Activated T-helper 1 cell treated with anti-CD3 and anti-CD28 coated beads, Interleukin-12 subunit alpha, Interleukin-12 subunit beta, Interleukin-2, Interleukin-4 antibody, amounts not matched to agents 30 ng/mL and 10 ng/mL and 1 ng/mL, durations not matched to agents 14 hours and 24 hours and 36 hours (primary cell): ENCODE measurements around the gene ELFN2. TPM values are rescaled to one million over a fixed set of nuclear protein-coding genes. Genes with fewer than 3 reads are reported as not detected.
A peak's percentile ranks its signal among the peaks of the same experiment; 100 is the strongest.
"Not testable (repeated sequence)": the region's sequence is repeated elsewhere in the genome, so short reads cannot be mapped to it uniquely, and the experiment has no call there.

ENCODE experiments used
- DNase-seq: peaks from one replicate; pipeline ENCODE4 v3.0.0; 2021; ENCODE audit warnings: low spot score
- H3K27ac Mint-ChIP-seq: one replicate; pipeline ENCODE4 v1.8.0; 2021; ENCODE audit warnings: mild to moderate bottlenecking, mixed read lengths
- H3K27me3 Mint-ChIP-seq: one replicate; pipeline ENCODE4 v1.8.0; 2022; ENCODE audit warnings: mild to moderate bottlenecking, moderate library complexity, mixed read lengths; ENCODE audit not compliant: insufficient read depth
- H3K36me3 Mint-ChIP-seq: one replicate; pipeline ENCODE4 v1.8.0; 2021; ENCODE audit warnings: low read depth, mixed read lengths
- H3K4me1 Mint-ChIP-seq: one replicate; pipeline ENCODE4 v1.8.0; 2021; ENCODE audit warnings: low read depth, mixed read lengths
- H3K4me3 Mint-ChIP-seq: one replicate; pipeline ENCODE4 v1.8.0; 2021; ENCODE audit warnings: mild to moderate bottlenecking, moderate library complexity, mixed read lengths
- H3K9me3 Mint-ChIP-seq: one replicate; pipeline ENCODE4 v1.8.0; 2021; ENCODE audit warnings: mixed read lengths
- intact Hi-C: fragments of 100-400 bp; cut with micrococcal nuclease; formaldehyde crosslinking; loops from one replicate; pipeline ENCODE4 v1.15.1; 2024
- total RNA-seq: library from RNA; stranded (reverse); gene quantifications from 2 replicates; pipeline ENCODE4 v1.2.3, GENCODE V29; 2022

The ELFN2 gene, protein sequence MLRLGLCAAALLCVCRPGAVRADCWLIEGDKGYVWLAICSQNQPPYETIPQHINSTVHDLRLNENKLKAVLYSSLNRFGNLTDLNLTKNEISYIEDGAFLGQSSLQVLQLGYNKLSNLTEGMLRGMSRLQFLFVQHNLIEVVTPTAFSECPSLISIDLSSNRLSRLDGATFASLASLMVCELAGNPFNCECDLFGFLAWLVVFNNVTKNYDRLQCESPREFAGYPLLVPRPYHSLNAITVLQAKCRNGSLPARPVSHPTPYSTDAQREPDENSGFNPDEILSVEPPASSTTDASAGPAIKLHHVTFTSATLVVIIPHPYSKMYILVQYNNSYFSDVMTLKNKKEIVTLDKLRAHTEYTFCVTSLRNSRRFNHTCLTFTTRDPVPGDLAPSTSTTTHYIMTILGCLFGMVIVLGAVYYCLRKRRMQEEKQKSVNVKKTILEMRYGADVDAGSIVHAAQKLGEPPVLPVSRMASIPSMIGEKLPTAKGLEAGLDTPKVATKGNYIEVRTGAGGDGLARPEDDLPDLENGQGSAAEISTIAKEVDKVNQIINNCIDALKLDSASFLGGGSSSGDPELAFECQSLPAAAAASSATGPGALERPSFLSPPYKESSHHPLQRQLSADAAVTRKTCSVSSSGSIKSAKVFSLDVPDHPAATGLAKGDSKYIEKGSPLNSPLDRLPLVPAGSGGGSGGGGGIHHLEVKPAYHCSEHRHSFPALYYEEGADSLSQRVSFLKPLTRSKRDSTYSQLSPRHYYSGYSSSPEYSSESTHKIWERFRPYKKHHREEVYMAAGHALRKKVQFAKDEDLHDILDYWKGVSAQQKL
- 0.05 and 0.08 TPM in 2 replicates for total RNA-seq

- Mint-ChIP-seq H3K36me3 (no peaks in the 10 kb centered on the region), H3K9me3 (peaks cover 5% of the 10 kb centered on the region), H3K4me3 (peak within 1 kb of the TSS; percentile 42), H3K27ac (no peak within 1 kb of the TSS), H3K4me1 (peaks cover 16% of the 10 kb centered on the region), H3K27me3 (peaks cover 41% of the 10 kb centered on the region)
- DNase-seq = no peak
- intact Hi-C loops = loop anchor here (5.0 kb wide), 1 partner anchor 95 kb away; no protein-coding TSS in a partner anchor
Measured at GRCh38 chr22:37427135-37427710, at the start of gene ELFN2. Gene ELFN2 (minus strand): TSS chr22:37427479. CDS start chr22:37375534, 51,945 bp downstream.

DNA sequence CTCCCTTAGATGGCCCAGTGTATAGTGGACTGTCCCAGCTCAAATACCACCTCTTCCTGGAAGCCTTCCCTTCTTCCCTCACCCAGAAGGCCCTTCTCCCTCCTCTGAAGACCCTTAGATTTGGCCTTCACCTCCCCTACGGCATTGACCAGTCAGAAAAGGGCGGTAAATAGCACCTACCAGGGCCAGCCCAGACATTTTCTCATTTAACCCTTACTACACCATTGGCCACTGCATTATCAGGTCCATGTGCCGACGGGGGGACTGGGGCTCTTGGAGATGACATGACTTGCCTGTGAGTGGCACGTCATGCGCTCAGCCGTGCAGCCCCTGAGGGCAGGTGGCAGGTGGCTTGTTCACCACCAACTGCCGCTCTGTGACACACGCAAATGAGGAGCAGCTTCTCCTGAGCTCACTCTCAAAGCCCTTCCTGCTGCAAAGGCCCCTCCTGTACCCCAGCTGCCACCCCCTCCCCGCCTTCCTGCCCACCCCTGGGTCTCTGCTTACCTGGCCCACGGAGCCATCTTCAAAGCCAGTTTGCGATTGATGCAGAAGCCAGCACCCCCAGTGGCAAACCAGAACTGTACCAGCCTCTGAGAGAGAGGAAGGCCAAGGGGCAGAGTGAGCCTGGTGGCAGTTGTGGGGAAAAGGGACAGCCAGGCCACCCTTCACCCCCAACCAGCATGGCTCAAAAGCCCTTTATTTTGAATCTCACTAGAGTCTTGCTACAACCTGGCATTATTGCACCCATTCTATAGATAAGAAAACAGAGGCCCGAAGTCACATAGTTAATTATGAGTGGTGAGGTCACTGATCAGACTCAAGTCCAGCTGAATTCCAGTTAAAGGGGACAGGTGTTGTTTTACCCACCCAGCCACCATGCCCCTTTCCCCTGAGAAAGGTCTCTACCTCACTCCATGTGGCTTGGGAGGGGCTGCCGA, 49.4 kb upstream of the ELFN2 start:
- Mint-ChIP-seq H3K4me1 (peaks cover 12% of the 10 kb centered on the region), H3K4me3 (no peak overlapping the region), H3K27ac (no peak overlapping the region), H3K9me3 (no peaks in the 10 kb centered on the region), H3K27me3 (no peaks in the 10 kb centered on the region), H3K36me3 (peaks cover 27% of the 10 kb centered on the region)
- no peak for DNase-seq
- intact Hi-C loops = no loop called here

GRCh38 chr22:37474447-37475090, 47.3 kb upstream of the ELFN2 start:
- peaks cover 31% of the 10 kb centered on the region for H3K36me3 Mint-ChIP-seq
- intact Hi-C loops = no loop called here

GRCh38 chr22:37473437-37473946, 46.2 kb upstream of the ELFN2 start:
- no peaks in the 10 kb centered on the region for H3K27me3 Mint-ChIP-seq
- no peak overlapping the region for H3K27ac Mint-ChIP-seq
- H3K4me1 Mint-ChIP-seq = peaks cover 5% of the 10 kb centered on the region
- no peak for DNase-seq
- intact Hi-C loops = no loop called here
- H3K4me3 Mint-ChIP-seq = no peak overlapping the region
- no peaks in the 10 kb centered on the region for H3K9me3 Mint-ChIP-seq
- peaks cover 31% of the 10 kb centered on the region for H3K36me3 Mint-ChIP-seq

More at GRCh38 chr22:37474447-37475090, 47.3 kb upstream of the ELFN2 start:
- H3K27me3 Mint-ChIP-seq = no peaks in the 10 kb centered on the region
- no peaks in the 10 kb centered on the region for H3K9me3 Mint-ChIP-seq
- peaks cover 5% of the 10 kb centered on the region for H3K4me1 Mint-ChIP-seq
- no peak overlapping the region for H3K4me3 Mint-ChIP-seq
- H3K27ac Mint-ChIP-seq = peak overlapping the region; percentile 29
- no peak for DNase-seq

GRCh38 chr22:37472418-37473006, 45.2 kb upstream of the ELFN2 start:
- Mint-ChIP-seq H3K4me3 (no peak overlapping the region), H3K27me3 (no peaks in the 10 kb centered on the region), H3K9me3 (no peaks in the 10 kb centered on the region), H3K27ac (no peak overlapping the region), H3K36me3 (peaks cover 31% of the 10 kb centered on the region), H3K4me1 (peaks cover 5% of the 10 kb centered on the region)
- intact Hi-C loops = no loop called here
- DNase-seq = no peak

DNA sequence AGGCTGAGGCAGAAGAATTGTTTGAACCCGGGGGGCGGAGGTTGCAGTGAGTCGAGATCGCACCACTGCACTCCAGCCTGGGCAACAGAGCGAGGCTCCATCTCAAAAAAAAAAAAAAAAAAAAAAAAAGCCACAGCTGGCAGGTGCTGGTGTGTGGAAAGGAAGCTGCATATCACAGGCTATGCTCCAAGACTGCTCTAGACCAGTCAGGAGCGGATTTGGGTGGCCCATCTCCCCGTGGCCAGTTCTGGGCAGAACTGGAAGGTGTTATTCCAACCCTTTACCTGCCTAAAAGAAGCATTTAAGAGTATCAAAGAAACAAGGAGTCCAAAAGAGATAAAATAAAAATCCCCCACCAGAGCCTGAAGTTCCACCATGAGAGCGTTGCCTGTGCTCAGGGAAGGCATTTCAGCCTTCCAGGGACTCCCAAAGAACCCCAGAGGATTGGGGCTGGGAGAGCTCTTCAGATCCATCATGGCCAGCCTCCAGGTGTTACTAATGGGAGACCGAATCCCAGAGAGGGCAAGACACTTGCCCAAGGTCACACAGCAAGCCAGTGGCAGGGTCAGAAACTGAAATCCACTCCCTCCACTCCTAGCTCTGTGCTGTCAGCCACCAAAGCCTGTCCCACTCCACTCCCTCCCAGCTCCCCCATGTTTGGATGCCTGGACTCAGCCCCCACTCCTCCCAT, 44.6 kb upstream of the ELFN2 start:
- Mint-ChIP-seq H3K36me3 (peaks cover 35% of the 10 kb centered on the region), H3K27me3 (no peaks in the 10 kb centered on the region), H3K27ac (peak overlapping the region; percentile 40), H3K4me1 (peaks cover 5% of the 10 kb centered on the region), H3K9me3 (no peaks in the 10 kb centered on the region), H3K4me3 (no peak overlapping the region)
- intact Hi-C loops = no loop called here
- no peak for DNase-seq

DNA sequence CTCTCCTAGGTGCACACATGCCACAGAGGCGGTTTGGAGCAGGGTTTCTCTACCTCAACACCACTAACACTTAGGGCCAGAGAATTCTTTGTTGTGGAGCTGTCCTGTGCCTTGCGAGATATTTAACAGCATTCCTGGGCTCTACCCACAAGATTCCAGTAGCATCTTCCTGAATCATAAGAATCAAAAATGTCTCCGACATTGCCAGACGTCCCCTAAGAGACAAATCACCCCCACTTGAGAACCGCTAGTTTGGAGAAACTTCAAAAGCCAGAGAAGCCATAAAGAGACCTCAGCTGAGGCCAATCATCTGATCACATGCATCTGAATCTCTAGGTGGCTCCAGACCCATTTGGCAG, 42.8 kb upstream of the ELFN2 start:
- H3K36me3 Mint-ChIP-seq = peaks cover 42% of the 10 kb centered on the region
- no peaks in the 10 kb centered on the region for H3K27me3 Mint-ChIP-seq
- DNase-seq = no peak
- peaks cover 5% of the 10 kb centered on the region for H3K4me1 Mint-ChIP-seq
- intact Hi-C loops = no loop called here
- H3K9me3 Mint-ChIP-seq = no peaks in the 10 kb centered on the region
- no peak overlapping the region for H3K27ac Mint-ChIP-seq
- no peak overlapping the region for H3K4me3 Mint-ChIP-seq

DNA sequence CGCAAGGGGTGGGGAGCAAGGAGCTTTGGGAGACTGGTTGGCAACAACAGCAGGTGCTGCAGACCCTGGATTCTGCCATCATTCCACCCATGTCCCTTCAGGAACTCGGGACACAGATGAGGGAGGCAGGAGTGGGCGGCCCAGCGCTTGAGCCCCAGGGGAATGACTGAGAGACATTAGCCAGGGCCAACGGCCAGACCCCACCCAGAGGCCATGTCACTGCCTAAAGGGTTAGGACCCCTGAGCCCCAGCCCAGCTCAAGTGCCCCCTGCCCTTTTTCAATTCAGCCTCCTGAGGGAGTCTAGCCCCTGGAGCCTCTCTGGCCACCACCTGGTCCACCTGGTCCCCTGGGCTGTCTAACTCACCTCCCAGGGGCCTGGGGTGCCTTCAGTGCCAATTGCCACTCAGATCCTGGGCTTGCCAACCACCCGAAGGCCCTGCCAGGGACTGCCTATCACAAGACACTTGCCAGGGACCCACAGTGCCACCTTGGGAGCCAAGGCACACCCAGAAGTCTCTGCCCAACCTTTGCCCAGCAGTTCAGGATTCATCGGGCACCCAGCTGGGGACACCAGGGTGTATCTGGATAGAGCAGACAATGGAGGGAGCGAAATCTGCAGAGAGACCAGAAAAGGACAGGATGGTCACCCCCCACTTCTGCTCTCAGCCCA, 42.3 kb upstream of the ELFN2 start:
- no peaks in the 10 kb centered on the region for H3K9me3 Mint-ChIP-seq
- H3K36me3 Mint-ChIP-seq = peaks cover 39% of the 10 kb centered on the region
- no peak for DNase-seq
- H3K27ac Mint-ChIP-seq = no peak overlapping the region
- intact Hi-C loops = no loop called here
- no peak overlapping the region for H3K4me3 Mint-ChIP-seq
- H3K27me3 Mint-ChIP-seq = no peaks in the 10 kb centered on the region
- H3K4me1 Mint-ChIP-seq = peaks cover 5% of the 10 kb centered on the region

- H3K27me3 Mint-ChIP-seq, H3K9me3 Mint-ChIP-seq, H3K27ac Mint-ChIP-seq, intact Hi-C loops, H3K4me3 Mint-ChIP-seq, DNase-seq, H3K4me1 Mint-ChIP-seq: not testable (repeated sequence)
- peaks cover 38% of the 10 kb centered on the region for H3K36me3 Mint-ChIP-seq
Measured at GRCh38 chr22:37468201-37468695, 41.0 kb upstream of the ELFN2 start.

- Mint-ChIP-seq H3K27ac (no peak overlapping the region), H3K36me3 (peaks cover 37% of the 10 kb centered on the region), H3K4me3 (no peak overlapping the region), H3K9me3 (no peaks in the 10 kb centered on the region), H3K4me1 (peaks cover 6% of the 10 kb centered on the region), H3K27me3 (no peaks in the 10 kb centered on the region)
- no peak for DNase-seq
- intact Hi-C loops = no loop called here
Measured at GRCh38 chr22:37467391-37467955, 40.2 kb upstream of the ELFN2 start.
